ENCODE results near the gene HMCN2.
"Not testable (repeated sequence)": the region's sequence is repeated elsewhere in the genome, so short reads cannot be mapped to it uniquely, and the experiment has no call there.

Gene HMCN2

GRCh38 chr9:130328349-130328801 lies 62.8 kb downstream of the HMCN2 start:
- no peak for DNase-seq (ENCODE audit: low read depth in 1 of 2, low spot score in 1 of 2)
- no peak for TF ChIP-seq JUND (IDR thresholded peaks at IDR 0.05; ENCODE audit: low read depth)
- in situ Hi-C loops (cut with HindIII; ENCODE audit: low pct_unique_long_range_greater_than_20kb, low sequenced_read_pairs): no loop called here

GRCh38 chr9:130329061-130329460 lies 63.5 kb downstream of the HMCN2 start:
- in situ Hi-C loops (cut with HindIII; ENCODE audit: low pct_unique_long_range_greater_than_20kb, low sequenced_read_pairs): no loop called here
- TF ChIP-seq JUND (IDR thresholded peaks at IDR 0.05; ENCODE audit: low read depth): no peak
- DNase-seq (ENCODE audit: low read depth in 1 of 2, low spot score in 1 of 2): no peak

GRCh38 chr9:130330202-130330862 lies 64.8 kb downstream of the HMCN2 start:
- in situ Hi-C loops (cut with HindIII; ENCODE audit: low pct_unique_long_range_greater_than_20kb, low sequenced_read_pairs): no loop called here

GRCh38 chr9:130331061-130331460 lies 65.5 kb downstream of the HMCN2 start:
- DNase-seq (ENCODE audit: low read depth in 1 of 2, low spot score in 1 of 2): no peak
- in situ Hi-C loops (cut with HindIII; ENCODE audit: low pct_unique_long_range_greater_than_20kb, low sequenced_read_pairs): no loop called here
- no peak for TF ChIP-seq JUND (IDR thresholded peaks at IDR 0.05; ENCODE audit: low read depth)

More at GRCh38 chr9:130330202-130330862, 64.8 kb downstream of the HMCN2 start:
- DNase-seq (ENCODE audit: low read depth in 1 of 2, low spot score in 1 of 2): no peak
- no peak for TF ChIP-seq JUND (IDR thresholded peaks at IDR 0.05; ENCODE audit: low read depth)

GRCh38 chr9:130331573-130331972 lies 66.0 kb downstream of the HMCN2 start:
- no peak for DNase-seq (ENCODE audit: low read depth in 1 of 2, low spot score in 1 of 2)
- in situ Hi-C loops (cut with HindIII; ENCODE audit: low pct_unique_long_range_greater_than_20kb, low sequenced_read_pairs): no loop called here
- no peak for TF ChIP-seq JUND (IDR thresholded peaks at IDR 0.05; ENCODE audit: low read depth)

GRCh38 chr9:130332384-130332926 lies 66.9 kb downstream of the HMCN2 start:
- TF ChIP-seq JUND (IDR thresholded peaks at IDR 0.05; ENCODE audit: low read depth): no peak
- DNase-seq (ENCODE audit: low read depth in 1 of 2, low spot score in 1 of 2): no peak
- in situ Hi-C loops (cut with HindIII; ENCODE audit: low pct_unique_long_range_greater_than_20kb, low sequenced_read_pairs): no loop called here

GRCh38 chr9:130333041-130333711 lies 67.6 kb downstream of the HMCN2 start:
- DNase-seq (ENCODE audit: low read depth in 1 of 2, low spot score in 1 of 2): no peak
- TF ChIP-seq JUND (IDR thresholded peaks at IDR 0.05; ENCODE audit: low read depth): no peak
- in situ Hi-C loops (cut with HindIII; ENCODE audit: low pct_unique_long_range_greater_than_20kb, low sequenced_read_pairs): no loop called here

GRCh38 chr9:130333712-130334062 lies 68.1 kb downstream of the HMCN2 start:
- in situ Hi-C loops (cut with HindIII; ENCODE audit: low pct_unique_long_range_greater_than_20kb, low sequenced_read_pairs): no loop called here
- no peak for DNase-seq (ENCODE audit: low read depth in 1 of 2, low spot score in 1 of 2)
- TF ChIP-seq JUND (IDR thresholded peaks at IDR 0.05; ENCODE audit: low read depth): no peak

GRCh38 chr9:130334915-130335314 lies 69.4 kb downstream of the HMCN2 start:
- TF ChIP-seq JUND (IDR thresholded peaks at IDR 0.05; ENCODE audit: low read depth): no peak
- in situ Hi-C loops (cut with HindIII; ENCODE audit: low pct_unique_long_range_greater_than_20kb, low sequenced_read_pairs): no loop called here
- no peak for DNase-seq (ENCODE audit: low read depth in 1 of 2, low spot score in 1 of 2)

GRCh38 chr9:130336027-130336610 lies 70.6 kb downstream of the HMCN2 start:
- in situ Hi-C loops (cut with HindIII; ENCODE audit: low pct_unique_long_range_greater_than_20kb, low sequenced_read_pairs): no loop called here
- no peak for TF ChIP-seq JUND (IDR thresholded peaks at IDR 0.05; ENCODE audit: low read depth)
- DNase-seq (ENCODE audit: low read depth in 1 of 2, low spot score in 1 of 2): no peak

- no peak for TF ChIP-seq JUND (IDR thresholded peaks at IDR 0.05; ENCODE audit: low read depth)
- DNase-seq (ENCODE audit: low read depth in 1 of 2, low spot score in 1 of 2): no peak
- in situ Hi-C loops (cut with HindIII; ENCODE audit: low pct_unique_long_range_greater_than_20kb, low sequenced_read_pairs): no loop called here
Observed at GRCh38 chr9:130336885-130337284, 71.3 kb downstream of the HMCN2 start.

GRCh38 chr9:130337318-130337717 lies 71.8 kb downstream of the HMCN2 start:
- peak in 1 of 2 experiments; percentile 47 for DNase-seq (ENCODE audit: low read depth in 1 of 2, low spot score in 1 of 2)
- in situ Hi-C loops (cut with HindIII; ENCODE audit: low pct_unique_long_range_greater_than_20kb, low sequenced_read_pairs): no loop called here
- TF ChIP-seq JUND (IDR thresholded peaks at IDR 0.05; ENCODE audit: low read depth): no peak

GRCh38 chr9:130337784-130338380 lies 72.3 kb downstream of the HMCN2 start:
- TF ChIP-seq JUND (IDR thresholded peaks at IDR 0.05; ENCODE audit: low read depth): no peak
- DNase-seq (ENCODE audit: low read depth in 1 of 2, low spot score in 1 of 2): no peak
- in situ Hi-C loops (cut with HindIII; ENCODE audit: low pct_unique_long_range_greater_than_20kb, low sequenced_read_pairs): no loop called here

- DNase-seq (ENCODE audit: low read depth in 1 of 2, low spot score in 1 of 2); in situ Hi-C loops (cut with HindIII; ENCODE audit: low pct_unique_long_range_greater_than_20kb, low sequenced_read_pairs): not testable (repeated sequence)
Observed at GRCh38 chr9:130338891-130339290, 73.3 kb downstream of the HMCN2 start.

Measured in T47D (cell line).